NCI-H524 treated with DMSO at 0.1 percent for 48 hours (cell line): ENCODE data around the gene NKIRAS2.

ENCODE experiments used
- DNase-seq: peaks from one replicate; lab custom pipeline; 2025; lab: John Stamatoyannopoulos, UW

NKIRAS2 gene

GRCh38 chr17:42019509-42020404, at the start of gene NKIRAS2:
Gene NKIRAS2 (plus strand): TSS chr17:42020090. CDS start chr17:42021578, 1,488 bp downstream.
- DNase-seq = peak; percentile 43

- no peak for DNase-seq
Measured at GRCh38 chr17:41970901-41971331, 49.0 kb upstream of the NKIRAS2 start.

GRCh38 chr17:41971721-41972523, 48.0 kb upstream of the NKIRAS2 start:
- no peak for DNase-seq

- DNase-seq = no peak
Measured at GRCh38 chr17:41972571-41973407, 47.1 kb upstream of the NKIRAS2 start.

- no peak for DNase-seq
Measured at GRCh38 chr17:41973408-41973811, 46.5 kb upstream of the NKIRAS2 start.

GRCh38 chr17:41974031-41974430, 45.9 kb upstream of the NKIRAS2 start:
- no peak for DNase-seq

GRCh38 chr17:41974658-41975057, 45.2 kb upstream of the NKIRAS2 start:
- DNase-seq = no peak

- no peak for DNase-seq
Measured at GRCh38 chr17:41975099-41976083, 44.5 kb upstream of the NKIRAS2 start.

GRCh38 chr17:41976142-41976768, 43.6 kb upstream of the NKIRAS2 start:
- DNase-seq = no peak

GRCh38 chr17:41977991-41978390, 41.9 kb upstream of the NKIRAS2 start:
- no peak for DNase-seq

- no peak for DNase-seq
Measured at GRCh38 chr17:41982026-41982760, 37.7 kb upstream of the NKIRAS2 start.

GRCh38 chr17:41984454-41984853, 35.4 kb upstream of the NKIRAS2 start:
- no peak for DNase-seq

GRCh38 chr17:41985919-41986318, 34.0 kb upstream of the NKIRAS2 start:
- no peak for DNase-seq

- peak; percentile 32 for DNase-seq
Measured at GRCh38 chr17:41986634-41987033, 33.3 kb upstream of the NKIRAS2 start.

GRCh38 chr17:41987642-41988041, 32.2 kb upstream of the NKIRAS2 start:
- DNase-seq = peak; percentile 53

GRCh38 chr17:41988418-41988817, 31.5 kb upstream of the NKIRAS2 start:
- DNase-seq = no peak

- no peak for DNase-seq
Measured at GRCh38 chr17:41989702-41990419, 30.0 kb upstream of the NKIRAS2 start.

- no peak for DNase-seq
Measured at GRCh38 chr17:41992576-41992975, 27.3 kb upstream of the NKIRAS2 start.

- DNase-seq = no peak
Measured at GRCh38 chr17:41996855-41997164, 23.1 kb upstream of the NKIRAS2 start.
